Heart left ventricle (tissue), 16 donors: ENCODE results near the gene IFT27. TPM values are rescaled to one million over a fixed set of nuclear protein-coding genes. Genes with fewer than 3 reads are reported as not detected.

ENCODE experiments used
- ATAC-seq, 4 donors: fragments of 200-7000 bp; cut with Tn5 transposase; one replicate each; pipeline ENCODE4 v1.9.1; 2020 to 2022; ENCODE audit warnings: moderate library complexity in 4 of 4, mild to moderate bottlenecking in 3 of 4, moderate number of reproducible peaks in 1 of 4
- DNase-seq, 5 donors: peaks; one replicate each; pipeline ENCODE4 v3.0.0-alpha.2; 2020
- H3K27ac ChIP-seq, 12 donors: fragments of 200-600 bp; sonication (generic) in 4 of 12; one replicate each; pipeline versions ENCODE4 v1.5.0 to v1.8.0; 2016 to 2022; ENCODE audit warnings: mild to moderate bottlenecking in 2 of 12
- H3K27me3 ChIP-seq, 9 donors: fragments of 200-600 bp; sonication (generic) in 2 of 9; one replicate each; pipeline versions ENCODE4 v1.5.1 to v1.8.0; 2016 to 2022; ENCODE audit warnings: mild to moderate bottlenecking in 3 of 9
- H3K36me3 ChIP-seq, 9 donors: fragments of 200-600 bp; sonication (generic) in 2 of 9; one replicate each; pipeline versions ENCODE4 v1.5.0 to v1.8.0; 2018 to 2022; ENCODE audit warnings: mild to moderate bottlenecking in 2 of 9
- H3K4me1 ChIP-seq, 12 donors: fragments of 200-600 bp; sonication (generic) in 4 of 12; one replicate each; pipeline versions ENCODE4 v1.5.0 to v1.8.0; 2016 to 2022; ENCODE audit warnings: mild to moderate bottlenecking in 3 of 12
- H3K4me3 ChIP-seq, 12 donors: fragments of 200-600 bp; sonication (generic) in 4 of 12; one replicate each; pipeline versions ENCODE4 v1.5.0 to v1.8.0; 2017 to 2022; ENCODE audit warnings: mild to moderate bottlenecking in 9 of 12, moderate library complexity in 4 of 12
- H3K9me3 ChIP-seq, 12 donors: fragments of 200-600 bp; sonication (generic) in 4 of 12; one replicate each; pipeline versions ENCODE4 v1.5.0 to v1.8.0; 2016 to 2022; ENCODE audit warnings: mild to moderate bottlenecking in 1 of 12
- POLR2A ChIP-seq, 2 donors: fragments of 450-650 bp; IDR thresholded peaks; one replicate each; pipeline ENCODE4 v1.6.1; 2017; ENCODE audit warnings: antibody characterized with exemption in 2 of 2, mild to moderate bottlenecking in 2 of 2, moderate library complexity in 2 of 2
- WGBS, 4 donors: extraction: QIAGEN DNeasy Blood & Tissue Kit in 2 of 4; methylation state at CpG; one replicate each; pipeline versions ENCODE4 v1.1.5 to v1.1.7; 2013 to 2018; 5-methylcytosine and 5-hydroxymethylcytosine counted together
- intact Hi-C, 10 donors: fragments of 100-400 bp; cut with DNase I; formaldehyde crosslinking; loops; one replicate each; pipeline versions ENCODE4 v1.11.1 to v1.14.2; 2022
- polyA plus RNA-seq, 2 donors: library from polyadenylated mRNA; stranded (reverse); fragments of 200-250 nt; gene quantifications; one replicate each; pipeline ENCODE4 v1.2.3, GENCODE V29; 2013
- total RNA-seq, 9 donors: library from RNA; depleted of rRNA in 2 of 9; stranded (reverse); fragments of >200 nt in 2 of 9; fragmentation: NEBNext Ultra II Directional in 3 of 9; extraction: Animal tissue kit (Norgen Biotek cat#: 25700) in 3 of 9; gene quantifications; one replicate each; pipeline versions ENCODE4 v1.1.0 to v1.2.4, GENCODE V29; 2016 to 2023
- TF ChIP-seq, protein P1 (sequence below), 12 donors: fragments of 200-600 bp; sonication (generic) in 4 of 12; IDR thresholded peaks; one replicate each; pipeline versions ENCODE4 v1.5.0 to v1.8.0; 2018 to 2022; ENCODE audit warnings: antibody characterized with exemption in 12 of 12, mild to moderate bottlenecking in 5 of 12
- donor health status: ischemic (EF 13 %, LVEDD 7.1; RV severe dilation, severe dysfunction).
- donor health status: healthy with polysubstance abuse.
- donor health status: DM: no; HTN: yes; CAD: no.
- donor health status: DM: no; HTN: no; CAD: no.
- donor health status: ischemic (EF 25% LVEDD 6.9; RV normal size, moderate dysfunction).
- donor health status: ischemic (EF 25% LVEDD 5.7; RV mildly dilated, moderate dysfunction).
- donor health status: healthy.
- donor health status: DM: yes; HTN: yes; CAD: no.
- donor health status: ischemic (EF 35%, LVEDD 5.7; RV mildly dilated, moderate dysfunction).
- donor health status: nonischemic (EF 11% LVEDD 7.7; RV severe dilation, severe dysfunction).
- donor health status: DM: yes; HTN: yes; CAD: no.
- donor health status: PGD.
- donor health status: ischemic (EF 29% LVEDD 5.4; RV normal size, mild dysfunction).
- donor health status: nonischemic (EF 23%, LVEDD 6.1; RV moderate dilation, normal function).

The IFT27 gene
- total and polyA plus RNA-seq, 11 donors: 18.4 to 36.7 (median 25.8) TPM

DNA sequence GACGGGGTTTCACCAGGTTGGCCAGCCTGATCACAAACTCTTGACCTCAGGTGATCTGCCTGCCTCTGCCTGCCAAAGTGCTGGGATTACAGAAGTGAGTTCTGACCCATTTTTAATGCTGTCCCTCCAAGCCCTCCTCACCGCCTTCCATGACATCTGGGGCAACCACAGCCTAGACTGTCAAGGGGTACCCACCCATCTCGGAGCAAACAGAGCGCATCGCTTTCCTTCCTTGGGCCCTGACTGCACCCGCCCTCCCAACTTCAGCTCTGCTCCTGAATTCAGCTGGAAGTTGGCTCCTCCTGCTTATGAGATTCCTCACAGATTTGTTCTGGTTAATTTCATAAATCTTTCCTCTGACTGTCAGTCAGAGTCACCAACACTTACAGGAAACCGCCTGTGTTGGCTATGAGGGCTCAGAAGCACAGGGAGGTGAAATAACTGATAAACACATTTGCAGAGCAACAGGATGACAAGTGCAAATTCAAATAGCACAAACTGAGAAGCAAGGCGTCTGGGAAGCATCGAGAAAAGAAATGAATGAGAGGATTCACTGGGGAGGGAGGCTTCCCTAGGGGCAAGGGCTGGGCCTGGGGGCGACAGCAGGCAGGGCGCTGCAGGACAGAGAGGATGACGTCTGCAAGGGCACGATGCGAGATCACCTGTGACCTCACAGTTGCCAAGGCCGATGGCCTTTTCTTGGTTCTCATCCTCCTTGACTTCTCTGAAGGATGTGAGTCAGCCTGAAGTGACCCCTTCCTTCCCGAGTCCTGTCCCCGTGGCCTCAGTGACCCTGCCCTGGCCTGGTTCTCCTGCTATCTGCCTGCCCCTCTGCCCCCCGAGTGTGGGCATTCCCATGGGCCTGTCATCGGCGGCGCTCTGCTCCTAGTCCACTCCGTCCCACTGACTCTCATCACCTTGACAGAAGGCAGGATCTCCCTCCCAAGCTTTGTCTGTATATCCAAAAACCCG is 6.1 kb downstream of the IFT27 start:
- TF ChIP-seq POLR2A (IDR thresholded peaks at IDR 0.05): no peak
- TF ChIP-seq, protein P1, sequence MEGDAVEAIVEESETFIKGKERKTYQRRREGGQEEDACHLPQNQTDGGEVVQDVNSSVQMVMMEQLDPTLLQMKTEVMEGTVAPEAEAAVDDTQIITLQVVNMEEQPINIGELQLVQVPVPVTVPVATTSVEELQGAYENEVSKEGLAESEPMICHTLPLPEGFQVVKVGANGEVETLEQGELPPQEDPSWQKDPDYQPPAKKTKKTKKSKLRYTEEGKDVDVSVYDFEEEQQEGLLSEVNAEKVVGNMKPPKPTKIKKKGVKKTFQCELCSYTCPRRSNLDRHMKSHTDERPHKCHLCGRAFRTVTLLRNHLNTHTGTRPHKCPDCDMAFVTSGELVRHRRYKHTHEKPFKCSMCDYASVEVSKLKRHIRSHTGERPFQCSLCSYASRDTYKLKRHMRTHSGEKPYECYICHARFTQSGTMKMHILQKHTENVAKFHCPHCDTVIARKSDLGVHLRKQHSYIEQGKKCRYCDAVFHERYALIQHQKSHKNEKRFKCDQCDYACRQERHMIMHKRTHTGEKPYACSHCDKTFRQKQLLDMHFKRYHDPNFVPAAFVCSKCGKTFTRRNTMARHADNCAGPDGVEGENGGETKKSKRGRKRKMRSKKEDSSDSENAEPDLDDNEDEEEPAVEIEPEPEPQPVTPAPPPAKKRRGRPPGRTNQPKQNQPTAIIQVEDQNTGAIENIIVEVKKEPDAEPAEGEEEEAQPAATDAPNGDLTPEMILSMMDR (IDR thresholded peaks at IDR 0.05): no peak
- peaks cover 0 to 16% (median 2%) of the 10 kb centered on the region in 12 donors for H3K4me1 ChIP-seq
- no peak for ATAC-seq
- no peaks in the 10 kb centered on the region for H3K27me3 ChIP-seq
- DNase-seq: no peak
- peaks cover 0 to 26% (median 10%) of the 10 kb centered on the region in 9 donors for H3K36me3 ChIP-seq
- H3K9me3 ChIP-seq: no peaks in the 10 kb centered on the region
- WGBS, 4 donors: 61 to 68% (median 64%) methylated on average over 21 to 23 of the region's 23 CpGs
- H3K4me3 ChIP-seq: no peak overlapping the region
- intact Hi-C loops: loop anchor here in 5 of 10 donors (5.0 to 10.0 kb wide), 3 partner anchors 223 to 425 kb away; no protein-coding TSS in a partner anchor
- no peak overlapping the region for H3K27ac ChIP-seq

DNA sequence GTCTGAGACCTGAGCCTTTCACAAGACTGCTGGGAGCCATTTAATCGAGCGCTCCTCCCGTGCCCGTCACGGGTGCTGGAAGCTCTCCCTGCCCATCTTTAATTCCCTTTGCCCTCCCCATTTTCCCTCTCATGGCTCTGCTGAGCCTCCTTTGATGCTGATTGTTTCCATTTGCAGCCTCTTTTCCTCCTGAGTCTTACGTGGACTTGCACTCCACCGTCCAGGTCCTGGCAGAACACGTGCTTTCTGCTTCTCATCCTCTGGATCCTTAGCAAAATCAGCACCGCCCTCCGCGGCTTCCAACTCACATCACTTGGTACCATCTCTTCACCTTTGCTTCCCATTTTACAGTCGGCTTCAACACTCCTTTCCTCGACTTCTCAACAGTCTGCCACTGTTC is 7.3 kb downstream of the IFT27 start:
- intact Hi-C loops: loop anchor here in 1 of 10 donors (10.0 kb wide), 1 partner anchor 224 kb away; no protein-coding TSS in a partner anchor

DNA sequence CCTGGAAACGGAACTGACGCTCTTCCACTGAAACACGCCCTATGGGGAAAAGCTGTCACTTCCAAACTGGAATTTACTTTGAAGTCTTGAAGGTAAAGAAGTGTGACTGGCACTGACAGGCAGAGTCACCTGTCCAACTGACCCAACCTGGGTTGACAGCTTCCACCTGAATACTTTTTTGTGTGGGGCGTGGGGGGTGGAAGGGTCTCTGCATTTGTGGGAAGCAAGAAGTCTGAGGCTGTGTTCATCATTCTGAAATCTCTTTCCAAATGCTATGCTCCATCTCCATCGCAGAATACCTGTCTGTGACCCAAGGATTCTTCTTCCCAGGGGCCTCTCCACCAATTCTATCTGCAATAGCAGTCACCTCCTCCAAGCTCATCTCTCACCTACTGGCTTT is 7.8 kb downstream of the IFT27 start:
- Histone ChIP-seq H3K27ac (no peak overlapping the region), H3K36me3 (peaks cover 0 to 27% (median 10%) of the 10 kb centered on the region in 9 donors), H3K27me3 (no peaks in the 10 kb centered on the region), H3K4me1 (peaks cover 0 to 10% (median 0%) of the 10 kb centered on the region in 12 donors), H3K4me3 (no peak overlapping the region), H3K9me3 (no peaks in the 10 kb centered on the region)
- 96 to 99% (median 97%) methylated on average over 5 of the region's 5 CpGs for WGBS, 4 donors
- DNase-seq (no peak), ATAC-seq (no peak)
- intact Hi-C loops: loop anchor here in 1 of 10 donors (10.0 kb wide), 1 partner anchor 223 kb away; no protein-coding TSS in a partner anchor
- TF ChIP-seq, protein P1 (IDR thresholded peaks at IDR 0.05): no peak
- no peak for TF ChIP-seq POLR2A (IDR thresholded peaks at IDR 0.05)

More for the DNA sequence above, 7.3 kb downstream of the IFT27 start:
- Histone ChIP-seq H3K4me3 (no peak overlapping the region), H3K4me1 (peaks cover 0 to 10% (median 0%) of the 10 kb centered on the region in 12 donors), H3K27ac (no peak overlapping the region), H3K27me3 (no peaks in the 10 kb centered on the region), H3K36me3 (peaks cover 0 to 26% (median 10%) of the 10 kb centered on the region in 9 donors), H3K9me3 (no peaks in the 10 kb centered on the region)
- TF ChIP-seq POLR2A (IDR thresholded peaks at IDR 0.05): no peak
- TF ChIP-seq, protein P1 (IDR thresholded peaks at IDR 0.05): no peak
- ATAC-seq (no peak), DNase-seq (no peak)
- 93 to 96% (median 94%) methylated on average over 13 of the region's 13 CpGs for WGBS, 4 donors
